ENCODE measurements around the gene ANKRD24. TPM values are rescaled to one million over a fixed set of nuclear protein-coding genes. Genes with fewer than 3 reads are reported as not detected.
"Not testable (repeated sequence)": the region's sequence is repeated elsewhere in the genome, so short reads cannot be mapped to it uniquely, and the experiment has no call there.

Gene ANKRD24
- total and polyA plus RNA-seq, 7 donors = 0.34 to 2.7 (median 0.46) TPM

DNA sequence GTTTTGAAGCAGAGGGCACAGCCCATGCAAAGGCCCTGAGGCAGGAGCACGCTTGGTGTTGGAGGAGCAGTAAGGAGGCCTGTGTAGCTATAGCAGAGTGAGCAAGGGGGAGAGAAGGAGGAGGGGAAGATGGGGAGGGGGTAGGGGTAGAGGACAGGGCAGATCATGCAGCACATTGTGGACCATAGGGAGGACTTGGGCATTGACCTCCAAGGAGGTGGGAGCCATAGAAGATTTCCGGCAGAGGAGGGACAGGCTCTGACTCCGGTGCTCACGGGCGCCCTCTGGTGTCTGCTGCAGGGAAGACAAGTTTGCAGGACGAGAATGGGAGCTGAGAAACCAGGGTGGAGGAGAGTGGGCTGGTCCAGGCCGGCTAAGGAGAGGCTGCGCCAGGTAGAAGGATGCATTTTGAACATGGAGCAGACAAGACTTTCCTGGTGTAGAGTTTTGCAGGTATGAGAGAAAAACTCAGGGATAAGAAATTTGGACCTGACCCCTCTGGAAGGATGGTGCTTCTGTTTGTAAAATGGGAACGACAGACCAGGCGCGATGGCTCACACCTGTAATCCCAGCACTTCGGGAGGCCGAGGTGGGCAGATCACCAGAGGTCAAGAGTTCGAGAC, 42.8 kb upstream of the ANKRD24 start:
- Histone ChIP-seq H3K27me3 (ENCODE audit: insufficient read depth in 3 of 3, low read length in 2 of 3) (peaks cover 0 to 2% (median 0%) of the 10 kb centered on the region in 3 donors), H3K4me1 (no peaks in the 10 kb centered on the region), H3K9me3 (no peaks in the 10 kb centered on the region), H3K36me3 (ENCODE audit: insufficient read depth in 1 of 2, low read depth in 1 of 2) (no peaks in the 10 kb centered on the region), H3K4me3 (no peak overlapping the region), H3K27ac (no peak overlapping the region)
- ATAC-seq (peak; percentile 58 to 94 (median 86)), DNase-seq (peak; percentile 81 to 87)
- WGBS, 3 donors = 35 to 37% (median 36%) methylated on average over 14 of the region's 14 CpGs
- TF ChIP-seq, protein P1, sequence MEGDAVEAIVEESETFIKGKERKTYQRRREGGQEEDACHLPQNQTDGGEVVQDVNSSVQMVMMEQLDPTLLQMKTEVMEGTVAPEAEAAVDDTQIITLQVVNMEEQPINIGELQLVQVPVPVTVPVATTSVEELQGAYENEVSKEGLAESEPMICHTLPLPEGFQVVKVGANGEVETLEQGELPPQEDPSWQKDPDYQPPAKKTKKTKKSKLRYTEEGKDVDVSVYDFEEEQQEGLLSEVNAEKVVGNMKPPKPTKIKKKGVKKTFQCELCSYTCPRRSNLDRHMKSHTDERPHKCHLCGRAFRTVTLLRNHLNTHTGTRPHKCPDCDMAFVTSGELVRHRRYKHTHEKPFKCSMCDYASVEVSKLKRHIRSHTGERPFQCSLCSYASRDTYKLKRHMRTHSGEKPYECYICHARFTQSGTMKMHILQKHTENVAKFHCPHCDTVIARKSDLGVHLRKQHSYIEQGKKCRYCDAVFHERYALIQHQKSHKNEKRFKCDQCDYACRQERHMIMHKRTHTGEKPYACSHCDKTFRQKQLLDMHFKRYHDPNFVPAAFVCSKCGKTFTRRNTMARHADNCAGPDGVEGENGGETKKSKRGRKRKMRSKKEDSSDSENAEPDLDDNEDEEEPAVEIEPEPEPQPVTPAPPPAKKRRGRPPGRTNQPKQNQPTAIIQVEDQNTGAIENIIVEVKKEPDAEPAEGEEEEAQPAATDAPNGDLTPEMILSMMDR (IDR thresholded peaks at IDR 0.05) = peak; percentile 68
- intact Hi-C loops (cut with DNase I) = loop anchor here in 1 of 2 donors (5.0 kb wide), 1 partner anchor 68 kb away; no protein-coding TSS in a partner anchor

DNA sequence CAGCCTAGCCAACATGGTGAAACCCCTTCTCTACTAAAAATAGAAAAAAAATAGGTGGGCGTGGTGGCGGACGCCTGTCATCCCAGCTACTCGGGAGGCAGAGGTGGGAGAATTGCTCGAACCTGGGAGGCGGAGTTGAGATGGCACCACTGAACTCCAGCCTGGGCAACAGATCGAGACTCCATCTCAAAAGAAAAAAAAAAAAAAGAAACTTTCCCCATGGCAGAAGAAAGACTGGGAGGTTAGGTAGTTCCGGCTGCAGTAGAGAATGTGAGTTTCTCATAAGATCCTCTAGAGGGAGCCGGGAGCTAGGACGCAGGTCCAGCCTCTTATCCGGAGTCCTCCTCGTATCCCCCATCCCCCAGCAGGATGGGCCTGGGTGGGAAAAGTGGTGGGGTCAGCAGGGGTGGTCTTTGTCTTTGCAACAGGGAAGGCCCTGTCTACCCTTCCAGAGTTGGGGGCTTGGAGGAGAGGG, 42.2 kb upstream of the ANKRD24 start:
- intact Hi-C loops (cut with DNase I) = loop anchor here in 1 of 2 donors (5.0 kb wide), 1 partner anchor 67 kb away; no protein-coding TSS in a partner anchor
- Histone ChIP-seq H3K27ac (no peak overlapping the region), H3K4me1 (no peaks in the 10 kb centered on the region), H3K9me3 (no peaks in the 10 kb centered on the region), H3K27me3 (ENCODE audit: insufficient read depth in 3 of 3, low read length in 2 of 3) (peaks cover 0 to 2% (median 0%) of the 10 kb centered on the region in 3 donors), H3K36me3 (ENCODE audit: insufficient read depth in 1 of 2, low read depth in 1 of 2) (no peaks in the 10 kb centered on the region), H3K4me3 (no peak overlapping the region)
- ATAC-seq (peak; percentile 71 to 90 (median 80)), DNase-seq (no peak)
- TF ChIP-seq, protein P1 (IDR thresholded peaks at IDR 0.05) = peak; percentile 60
- 25 to 29% (median 28%) methylated on average over 12 of the region's 12 CpGs for WGBS, 3 donors

DNA sequence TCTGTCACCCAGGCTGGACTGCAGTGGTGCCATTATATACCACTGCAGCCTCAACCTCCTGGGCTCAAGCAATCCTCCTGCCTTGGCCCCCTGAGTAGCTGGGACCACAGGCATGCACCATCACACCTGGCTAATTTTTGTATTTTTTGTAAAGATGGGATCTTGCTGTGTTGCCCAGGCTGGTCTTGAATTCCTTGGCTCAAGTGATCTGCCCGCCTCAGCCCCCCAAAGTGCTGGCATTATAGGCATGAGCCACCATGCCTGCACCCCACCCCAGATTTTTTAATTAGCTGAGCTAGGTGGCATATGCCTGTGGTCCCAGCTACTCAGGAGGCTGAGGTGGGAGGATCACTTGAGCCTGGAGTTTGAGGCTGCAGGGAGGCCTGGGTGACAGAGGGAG, 39.6 kb upstream of the ANKRD24 start:
- not testable (repeated sequence) for DNase-seq; H3K4me1 ChIP-seq; ATAC-seq; H3K9me3 ChIP-seq; H3K27ac ChIP-seq; H3K4me3 ChIP-seq; H3K36me3 ChIP-seq (ENCODE audit: insufficient read depth in 1 of 2, low read depth in 1 of 2)
- WGBS, 3 donors = 83 to 96% (median 85%) methylated on average over 1 of the region's 1 CpG
- peaks cover 0 to 16% (median 8%) of the 10 kb centered on the region in 3 donors for H3K27me3 ChIP-seq (ENCODE audit: insufficient read depth in 3 of 3, low read length in 2 of 3)
- intact Hi-C loops (cut with DNase I) = loop anchor here in 1 of 2 donors (5.0 kb wide), 1 partner anchor 64 kb away; no protein-coding TSS in a partner anchor

DNA sequence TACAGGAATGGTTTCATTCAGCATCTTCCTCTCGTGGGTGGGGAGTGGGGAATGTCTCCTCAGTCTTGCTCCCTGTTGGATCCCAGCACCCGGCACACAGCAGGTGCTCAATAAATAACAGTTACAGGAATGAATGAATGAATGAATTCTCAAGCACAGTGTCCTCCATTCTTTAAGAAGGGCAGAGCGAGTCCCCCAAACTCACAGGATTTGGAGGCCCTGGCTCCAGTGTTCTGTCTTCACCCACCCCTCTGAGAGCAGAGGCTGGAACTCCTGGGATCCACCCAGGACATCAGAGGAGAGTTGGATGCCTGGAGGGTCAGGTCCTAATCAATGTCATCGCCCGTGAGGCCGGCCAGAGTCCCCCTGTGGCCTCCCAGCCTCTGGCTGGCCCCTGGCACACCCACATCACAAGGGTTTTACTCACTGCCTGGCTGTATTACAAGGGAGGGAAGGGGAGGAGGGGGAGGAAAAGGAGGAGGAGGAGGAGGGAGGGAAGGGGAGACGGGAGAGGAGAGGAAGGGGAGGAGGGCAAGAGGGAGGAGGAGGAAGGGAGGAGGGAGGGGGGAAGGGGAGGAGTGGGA, 37.7 kb upstream of the ANKRD24 start:
- Histone ChIP-seq H3K36me3 (ENCODE audit: insufficient read depth in 1 of 2, low read depth in 1 of 2) (no peaks in the 10 kb centered on the region), H3K4me1 (no peaks in the 10 kb centered on the region), H3K9me3 (no peaks in the 10 kb centered on the region), H3K4me3 (no peak overlapping the region), H3K27me3 (ENCODE audit: insufficient read depth in 3 of 3, low read length in 2 of 3) (peaks cover 0 to 21% (median 8%) of the 10 kb centered on the region in 3 donors), H3K27ac (no peak overlapping the region)
- WGBS, 3 donors = 29 to 36% (median 31%) methylated on average over 7 of the region's 7 CpGs
- ATAC-seq = no peak
- TF ChIP-seq, protein P1 (IDR thresholded peaks at IDR 0.05) = no peak
- no peak for DNase-seq
- intact Hi-C loops (cut with DNase I) = loop anchor here in 1 of 2 donors (5.0 kb wide), 1 partner anchor 63 kb away; no protein-coding TSS in a partner anchor

Measured in psoas muscle (tissue), 8 donors.